ENCODE results near the gene HOMER1.

DNA sequence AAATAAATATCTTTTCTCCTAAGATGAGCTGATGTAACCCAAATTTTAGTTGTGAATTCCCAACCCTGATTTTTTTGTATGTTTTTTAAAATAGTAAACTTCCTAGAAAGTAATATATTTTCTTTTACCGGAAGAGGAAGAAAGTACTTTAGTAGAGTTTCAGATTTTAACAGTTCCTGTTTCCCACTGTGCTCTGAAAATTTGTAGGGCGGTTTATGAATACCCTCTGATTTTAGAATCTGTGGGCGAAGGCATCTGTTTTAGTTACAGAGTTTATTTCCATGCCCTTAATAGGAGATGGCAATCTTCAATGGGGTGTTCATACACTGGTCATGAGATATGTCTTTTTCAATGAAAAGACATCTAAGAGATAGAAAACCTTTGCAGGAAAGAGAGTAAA lies 3.7 kb upstream of the HOMER1 start:
- TF ChIP-seq POLR2AphosphoS5 (IDR thresholded peaks at IDR 0.05) (no peak), POLR2A (IDR thresholded peaks at IDR 0.05; ENCODE audit: low read depth) (no peak)

Data from esophagus muscularis mucosa (tissue), 2 donors.